DOHH2 (cell line): Measurements from ENCODE around the gene PKHD1.

ENCODE experiments used
- H3F3A ChIP-seq: fragments of 200-600 bp; sonication (generic), shearing (Covaris generic); 2 replicates; pipeline ENCODE4 v1.6.0; 2016; ENCODE audit warnings: antibody characterized with exemption, mild to moderate bottlenecking; ENCODE audit not compliant: control insufficient read depth, insufficient read depth
- H3K27ac ChIP-seq: fragments of 200-600 bp; sonication (generic); 2 replicates; pipeline ENCODE4 v1.5.1; 2014; ENCODE audit warnings: low read depth, mild to moderate bottlenecking, low read length, moderate library complexity
- H3K27me3 ChIP-seq: fragments of 200-600 bp; sonication (generic); 2 replicates; pipeline ENCODE4 v1.6.1; 2014; ENCODE audit warnings: mild to moderate bottlenecking, low read length, mixed read lengths; ENCODE audit not compliant: control insufficient read depth
- H3K36me3 ChIP-seq: fragments of 200-600 bp; sonication (generic); 2 replicates; pipeline ENCODE4 v1.6.1; 2014; ENCODE audit warnings: mild to moderate bottlenecking, low read length, moderate library complexity, mixed read lengths; ENCODE audit not compliant: control insufficient read depth
- H3K4me1 ChIP-seq: fragments of 200-600 bp; sonication (generic); 2 replicates; pipeline ENCODE4 v1.6.1; 2014; ENCODE audit warnings: mild to moderate bottlenecking, low read length, mixed read lengths; ENCODE audit not compliant: control insufficient read depth
- H3K4me2 ChIP-seq: fragments of 200-600 bp; sonication (generic); 2 replicates; pipeline ENCODE4 v1.6.0; 2014; ENCODE audit warnings: mild to moderate bottlenecking, low read length, moderate library complexity
- H3K4me3 ChIP-seq: fragments of 200-600 bp; sonication (generic); 2 replicates; pipeline ENCODE4 v1.5.1; 2014; ENCODE audit warnings: mild to moderate bottlenecking, low read length, mixed read lengths
- H3K79me2 ChIP-seq: fragments of 200-600 bp; sonication (generic); 2 replicates; pipeline ENCODE4 v1.6.1; 2014; ENCODE audit warnings: mild to moderate bottlenecking, low read length, mixed read lengths; ENCODE audit not compliant: control insufficient read depth
- H3K9me2 ChIP-seq: fragments of 200-600 bp; sonication (generic); replicated peaks from 2 replicates; pipeline ENCODE4 v1.6.1; 2014; ENCODE audit warnings: mild to moderate bottlenecking, low read length, mixed read lengths; ENCODE audit not compliant: control insufficient read depth
- H3K9me3 ChIP-seq: fragments of 200-600 bp; sonication (generic); 2 replicates; pipeline ENCODE4 v1.6.1; 2014; ENCODE audit warnings: antibody characterized with exemption, low read length, mixed read lengths; ENCODE audit not compliant: control insufficient read depth, insufficient read depth
- H4K20me1 ChIP-seq: fragments of 200-600 bp; sonication (generic); 2 replicates; pipeline ENCODE4 v1.6.0; 2014; ENCODE audit warnings: low read depth, mild to moderate bottlenecking, antibody characterized with exemption, low read length, moderate library complexity; ENCODE audit not compliant: control insufficient read depth, insufficient read depth
- CTCF ChIP-seq: fragments of 200-600 bp; sonication (generic); IDR thresholded peaks from one replicate; pipeline ENCODE4 v1.5.1; 2014; ENCODE audit warnings: antibody characterized with exemption, mild to moderate bottlenecking, low read depth, low read length; ENCODE audit not compliant: poor library complexity, severe bottlenecking
- EZH2phosphoT487 ChIP-seq: fragments of 200-600 bp; sonication (generic); IDR thresholded peaks from 2 replicates; pipeline ENCODE4 v1.6.1; 2017; ENCODE audit warnings: borderline replicate concordance, mild to moderate bottlenecking, antibody characterized with exemption, low read length, moderate library complexity, mixed read lengths

Gene PKHD1

GRCh38 chr6:51625566-51625965 is 461.8 kb downstream of the PKHD1 start:
- H3K79me2 ChIP-seq, result no peaks in the 10 kb centered on the region
- no peak overlapping the region for H3K4me3 ChIP-seq
- no peaks in the 10 kb centered on the region for H3K36me3 ChIP-seq
- no peaks in the 10 kb centered on the region for H4K20me1 ChIP-seq
- H3K27ac ChIP-seq, result no peak overlapping the region
- no peaks in the 10 kb centered on the region for H3K9me2 ChIP-seq
- no peaks in the 10 kb centered on the region for H3K9me3 ChIP-seq
- no peak overlapping the region for H3K4me2 ChIP-seq
- TF ChIP-seq EZH2phosphoT487 (no peak), CTCF (no peak)
- no peaks in the 10 kb centered on the region for H3F3A ChIP-seq
- no peaks in the 10 kb centered on the region for H3K27me3 ChIP-seq
- H3K4me1 ChIP-seq, result no peaks in the 10 kb centered on the region

GRCh38 chr6:51620971-51621370 is 466.4 kb downstream of the PKHD1 start:
- no peak for TF ChIP-seq EZH2phosphoT487
- no peak for TF ChIP-seq CTCF

GRCh38 chr6:51619042-51619799 is 468.2 kb downstream of the PKHD1 start:
- TF ChIP-seq CTCF (no peak), EZH2phosphoT487 (no peak)
- H3K4me3 ChIP-seq, result no peak overlapping the region

More at GRCh38 chr6:51620971-51621370, 466.4 kb downstream of the PKHD1 start:
- Histone ChIP-seq H3K9me2 (no peaks in the 10 kb centered on the region), H4K20me1 (no peaks in the 10 kb centered on the region), H3K4me1 (no peaks in the 10 kb centered on the region), H3K27me3 (no peaks in the 10 kb centered on the region), H3K4me2 (no peak overlapping the region), H3K9me3 (no peaks in the 10 kb centered on the region), H3K79me2 (no peaks in the 10 kb centered on the region), H3K36me3 (no peaks in the 10 kb centered on the region), H3K4me3 (no peak overlapping the region), H3F3A (no peaks in the 10 kb centered on the region), H3K27ac (no peak overlapping the region)

More at GRCh38 chr6:51619042-51619799, 468.2 kb downstream of the PKHD1 start:
- Histone ChIP-seq H3K9me2 (no peaks in the 10 kb centered on the region), H3K4me1 (no peaks in the 10 kb centered on the region), H4K20me1 (no peaks in the 10 kb centered on the region), H3K36me3 (no peaks in the 10 kb centered on the region), H3K9me3 (no peaks in the 10 kb centered on the region), H3K79me2 (no peaks in the 10 kb centered on the region), H3K4me2 (no peak overlapping the region), H3K27me3 (no peaks in the 10 kb centered on the region), H3F3A (no peaks in the 10 kb centered on the region), H3K27ac (no peak overlapping the region)
